CD1c-positive myeloid dendritic cell (primary cell): Measurements from ENCODE around the gene DOCK2.
"Not testable (repeated sequence)": the region's sequence is repeated elsewhere in the genome, so short reads cannot be mapped to it uniquely, and the experiment has no call there.

Experiments
- DNase-seq: peaks from one replicate; pipeline ENCODE4 v3.0.0-alpha.2; 2016; ENCODE audit errors: extremely low spot score

DOCK2 gene

DNA sequence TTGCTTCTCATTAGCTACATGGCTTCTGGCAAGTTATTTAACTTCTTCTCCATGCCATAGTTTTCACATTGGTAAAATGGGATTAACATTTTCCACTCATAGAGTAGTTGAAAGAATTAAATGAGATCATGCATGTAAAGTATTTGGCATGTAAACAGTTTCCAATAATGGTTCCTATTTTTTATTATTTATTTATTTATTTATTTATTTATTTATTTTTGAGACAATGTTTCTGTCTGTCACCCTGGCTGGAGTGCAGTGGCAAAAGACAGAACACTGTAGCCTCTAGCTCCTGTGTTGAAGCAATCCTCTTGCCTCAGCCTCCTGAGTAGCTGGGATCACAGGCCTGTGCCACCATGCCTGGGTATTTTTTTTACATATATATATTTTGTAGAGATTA, 117.7 kb downstream of the DOCK2 start:
- no peak for DNase-seq

DNA sequence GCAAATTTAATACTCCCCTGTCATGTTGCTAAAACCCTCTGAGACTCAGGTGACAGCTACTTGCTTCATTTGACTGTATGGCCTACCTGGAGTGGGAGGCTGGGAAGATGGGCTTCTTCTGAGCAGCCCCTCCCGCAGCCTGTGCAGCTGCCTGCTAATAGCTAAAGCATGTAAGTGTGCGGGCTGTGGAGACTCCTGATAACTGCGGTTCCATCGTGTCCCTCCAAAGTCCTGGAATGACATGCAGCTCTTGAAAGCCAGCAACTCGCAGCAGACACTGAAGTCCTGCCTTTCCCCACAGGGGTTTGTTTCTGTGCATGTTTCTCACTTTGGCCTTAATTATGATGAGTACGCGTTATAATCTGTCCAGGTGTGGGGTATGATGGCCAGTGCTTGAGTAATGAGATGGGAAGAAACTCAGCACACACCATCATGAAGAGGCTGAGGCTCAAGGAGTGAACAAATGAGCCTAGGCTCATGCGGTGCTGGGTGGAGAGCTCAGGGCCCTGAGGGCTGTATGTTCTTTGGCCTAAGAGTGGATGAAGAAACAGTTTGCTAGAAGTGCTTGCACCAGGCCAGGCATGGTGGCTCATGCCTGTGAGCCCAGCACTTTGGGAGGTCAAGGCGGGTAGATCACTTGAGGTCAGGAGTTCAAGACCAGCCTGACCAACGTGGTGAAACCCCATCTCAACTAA, 119.1 kb downstream of the DOCK2 start:
- no peak for DNase-seq

DNA sequence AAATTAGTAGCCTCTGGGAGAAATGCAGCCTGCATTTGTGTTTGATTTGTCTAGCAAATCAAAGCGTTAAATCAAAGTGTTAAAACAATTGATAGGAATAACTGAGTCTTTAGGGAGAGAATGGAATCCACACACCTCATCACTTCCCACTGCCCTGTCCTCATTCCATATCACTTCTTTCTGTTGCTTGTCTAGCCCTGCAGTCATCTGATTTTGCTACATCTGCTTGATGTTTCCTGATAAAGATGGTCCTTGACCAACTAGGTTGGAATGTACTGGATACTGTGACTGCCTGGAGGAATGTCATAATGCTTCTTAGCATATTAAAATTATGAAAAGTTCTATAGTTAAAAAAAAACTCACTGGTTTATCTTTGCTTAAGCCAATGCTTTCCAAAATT, 119.9 kb downstream of the DOCK2 start:
- no peak for DNase-seq

DNA sequence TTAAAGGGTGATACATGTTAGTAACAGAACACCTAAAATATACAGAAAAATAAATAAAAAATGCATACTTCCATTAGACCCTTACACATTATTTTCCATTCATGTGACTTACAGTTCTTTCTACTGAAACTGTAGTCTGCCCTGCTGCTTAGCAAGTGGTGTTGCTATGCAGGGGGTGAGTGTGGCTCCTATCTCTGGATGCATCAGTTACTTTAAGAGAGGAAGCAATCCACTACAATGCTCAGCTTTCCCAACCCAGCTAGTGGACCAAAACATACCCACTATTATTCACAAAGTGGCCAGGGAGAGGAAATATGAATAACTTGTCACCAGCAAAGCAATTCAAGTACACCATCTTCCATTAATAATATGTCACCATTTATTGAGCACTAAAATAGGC, 121.8 kb downstream of the DOCK2 start:
- DNase-seq: no peak

DNA sequence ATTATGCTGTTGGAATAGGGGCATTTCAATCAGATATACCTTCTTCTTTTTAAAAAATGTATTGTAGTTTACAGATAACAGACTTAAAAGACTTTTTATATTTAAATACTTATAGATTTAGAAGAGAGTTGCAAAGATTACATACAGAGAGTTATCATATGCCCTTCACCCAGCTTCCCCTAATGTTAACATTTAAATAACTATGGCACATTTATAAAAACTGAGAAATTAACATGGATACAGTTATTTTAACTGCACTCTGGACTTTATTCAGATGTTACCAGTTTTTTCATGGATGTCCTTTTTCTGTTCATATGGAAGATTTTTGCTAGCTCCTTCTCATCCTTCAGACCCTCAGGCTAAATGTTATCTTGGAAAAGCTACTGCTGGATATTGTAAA, 123.2 kb downstream of the DOCK2 start:
- no peak for DNase-seq

DNA sequence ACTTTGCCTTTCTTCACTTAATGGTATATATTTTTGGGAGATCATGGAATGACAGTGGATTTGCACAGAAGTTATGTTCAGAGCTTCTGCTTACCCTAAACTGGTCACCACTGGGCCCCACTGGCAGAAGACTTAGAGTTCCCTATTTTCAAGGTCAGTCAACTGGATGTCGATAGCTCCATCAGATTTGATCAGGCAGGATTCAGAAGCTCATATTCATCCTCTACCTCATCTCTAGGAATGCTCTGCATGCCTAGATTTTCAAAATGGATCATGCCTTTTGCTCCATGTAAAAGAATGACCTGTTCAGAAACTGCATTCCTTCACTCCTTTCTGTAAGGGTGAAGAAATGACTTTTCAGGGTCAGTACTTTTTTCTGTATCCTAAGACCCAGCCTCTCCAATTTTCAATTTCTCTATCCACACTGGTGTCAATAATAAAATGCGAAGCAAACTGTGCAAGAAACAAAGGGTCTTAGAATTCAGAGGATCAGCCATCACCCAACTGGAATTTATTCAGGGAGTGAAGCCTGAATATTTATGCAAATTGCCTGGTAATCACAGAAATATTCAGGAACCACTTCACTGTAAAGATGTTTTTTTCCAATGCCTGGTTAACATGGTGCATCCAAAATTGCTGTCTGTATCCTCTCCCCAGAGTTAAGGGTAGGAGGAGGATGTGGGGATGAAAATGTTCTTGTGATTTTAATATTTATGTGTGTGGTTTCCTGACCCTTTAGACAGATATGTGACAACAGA, 125.4 kb downstream of the DOCK2 start:
- no peak for DNase-seq

DNA sequence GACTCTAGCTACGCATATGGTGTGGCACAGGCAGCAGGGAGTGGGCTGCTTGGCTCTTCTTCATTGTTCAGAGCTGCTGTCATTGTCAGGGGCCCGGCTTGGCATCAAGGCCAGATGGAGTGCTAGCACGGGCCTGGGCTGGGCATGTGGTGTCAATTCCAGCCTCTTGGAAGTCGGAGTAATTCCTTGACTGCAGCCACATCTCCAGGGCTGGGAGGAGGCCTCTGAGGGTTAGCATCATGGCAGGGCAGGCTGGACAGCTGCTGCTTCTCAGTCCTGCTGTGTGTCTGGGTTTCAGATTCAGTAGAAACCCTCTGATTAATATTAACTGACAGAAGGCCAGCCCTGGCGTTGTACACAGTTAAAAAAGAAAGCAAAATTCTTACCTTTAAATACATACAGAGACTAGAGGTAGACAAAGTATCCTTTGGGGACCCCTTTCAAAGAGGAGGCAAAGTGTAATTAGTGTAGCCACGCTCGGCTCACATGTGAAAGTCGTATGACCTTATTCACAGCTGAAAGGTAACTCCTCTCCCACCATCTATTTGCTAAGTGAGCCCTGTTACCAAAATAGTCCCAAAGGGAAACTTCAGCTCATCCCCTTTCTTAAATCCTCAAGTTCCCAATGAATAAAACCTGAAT, 126.4 kb downstream of the DOCK2 start:
- DNase-seq: no peak

DNA sequence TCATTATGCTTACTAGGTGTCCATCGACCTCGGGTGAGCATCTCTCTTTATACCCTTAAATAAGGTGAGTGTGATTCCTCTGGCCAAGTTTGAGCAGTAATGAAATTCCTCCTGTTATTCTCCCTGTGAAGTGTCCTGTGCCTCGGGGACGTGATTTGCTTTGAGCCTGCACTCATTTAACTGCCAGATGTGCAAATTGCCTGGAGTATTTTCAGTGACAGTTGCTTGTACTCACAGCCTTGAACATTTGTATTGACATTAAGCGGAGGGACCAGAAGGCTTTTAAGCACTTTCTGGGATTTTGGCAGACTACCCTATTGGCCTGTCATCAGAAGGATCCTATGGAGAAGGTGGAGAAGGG, 126.9 kb downstream of the DOCK2 start:
- no peak for DNase-seq

DNA sequence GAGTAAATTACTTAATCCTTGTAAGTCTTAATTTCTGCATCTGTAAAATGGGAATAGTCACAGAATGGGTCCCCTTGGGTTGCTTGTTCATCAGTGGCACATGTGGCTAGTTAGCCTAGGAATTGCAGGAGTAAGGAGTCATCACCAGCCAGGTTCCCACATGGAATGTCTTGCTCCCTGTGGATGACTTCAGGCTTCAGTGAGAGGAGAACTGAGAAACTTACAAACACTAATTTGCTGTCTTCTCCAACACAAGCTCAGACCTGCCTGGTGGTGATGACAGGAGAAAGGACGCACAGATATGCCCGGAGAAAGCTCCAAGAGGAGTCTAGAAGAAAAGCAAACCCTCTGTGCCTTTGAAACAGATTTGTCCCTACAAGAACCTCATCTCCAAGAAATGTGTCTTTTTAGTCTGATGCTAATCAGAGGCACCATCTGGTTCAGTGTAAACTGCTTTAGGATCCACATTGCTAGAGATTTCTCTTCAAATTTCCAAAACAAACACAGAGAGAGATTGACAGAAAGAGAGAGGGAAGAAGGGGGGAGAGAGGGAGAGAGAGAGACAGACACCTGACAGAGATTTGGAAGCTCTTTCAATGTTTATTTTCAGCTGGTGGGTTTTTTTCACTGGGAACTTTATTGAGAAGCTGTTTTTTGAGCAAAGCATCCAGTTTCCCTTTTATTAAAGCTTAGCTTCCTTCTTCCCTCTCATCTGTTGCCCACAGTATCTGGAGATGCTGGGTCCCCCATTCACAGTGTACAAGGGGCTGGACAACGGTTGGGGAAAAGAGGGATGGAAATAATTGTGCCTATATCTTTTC, 128.3 kb downstream of the DOCK2 start:
- no peak for DNase-seq

DNA sequence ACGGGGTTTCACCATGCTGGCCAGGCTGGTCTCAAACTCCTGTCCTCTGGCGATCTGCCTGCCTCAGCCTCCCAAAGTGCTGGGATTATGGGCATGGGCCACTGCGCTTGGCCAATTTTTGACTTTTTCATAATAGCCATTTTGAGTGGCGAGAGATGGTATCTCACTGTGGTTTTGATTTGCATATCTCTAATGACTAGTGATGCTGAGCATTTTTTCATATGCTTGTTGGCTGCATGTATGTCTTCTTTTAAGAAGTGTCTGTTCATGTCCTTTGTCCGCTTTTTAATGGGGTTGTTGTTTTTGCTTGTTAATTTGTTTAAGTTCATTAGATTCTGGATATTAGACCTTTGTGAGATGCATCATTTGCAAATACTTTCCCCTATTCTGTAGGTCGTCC, 129.9 kb downstream of the DOCK2 start:
- DNase-seq: not testable (repeated sequence)

DNA sequence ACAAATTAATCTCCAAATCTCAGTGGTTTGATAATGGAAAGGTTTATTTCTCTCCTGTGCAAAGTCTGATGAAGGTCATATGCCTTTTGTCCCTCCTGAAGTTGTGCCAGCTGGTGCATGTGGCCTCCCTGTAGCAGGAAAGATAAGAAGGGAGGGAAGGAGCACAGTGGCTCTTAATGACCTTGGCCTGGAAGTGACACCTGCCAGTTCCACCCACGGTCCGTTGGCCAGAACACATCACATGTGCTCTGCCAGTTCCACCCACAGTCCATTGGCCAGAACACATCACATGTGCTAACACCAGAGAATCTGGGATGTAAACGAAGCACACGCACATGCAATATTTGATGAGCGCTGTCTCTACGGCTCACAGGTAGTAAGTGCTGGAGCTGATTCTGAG, 130.9 kb downstream of the DOCK2 start:
- no peak for DNase-seq

DNA sequence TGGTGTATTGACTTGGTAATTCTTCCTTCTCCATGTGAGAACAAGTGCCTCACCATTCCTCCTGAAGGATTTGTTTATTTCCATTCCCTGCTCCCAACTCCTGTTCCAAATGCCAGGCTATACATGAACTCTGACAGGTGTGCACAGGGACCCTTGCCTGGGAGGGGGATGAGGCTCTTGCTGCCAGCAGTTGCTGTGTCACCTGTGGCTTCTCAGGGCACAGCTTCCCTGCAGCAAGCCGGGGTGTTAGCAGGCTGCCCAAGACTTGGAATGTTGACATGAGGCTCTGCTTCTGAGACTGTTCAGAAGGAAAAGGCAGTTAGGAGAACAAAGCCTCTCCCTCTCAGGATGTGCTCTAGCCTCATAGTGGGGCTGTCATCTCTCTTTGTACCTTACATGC, 131.3 kb downstream of the DOCK2 start:
- no peak for DNase-seq

DNA sequence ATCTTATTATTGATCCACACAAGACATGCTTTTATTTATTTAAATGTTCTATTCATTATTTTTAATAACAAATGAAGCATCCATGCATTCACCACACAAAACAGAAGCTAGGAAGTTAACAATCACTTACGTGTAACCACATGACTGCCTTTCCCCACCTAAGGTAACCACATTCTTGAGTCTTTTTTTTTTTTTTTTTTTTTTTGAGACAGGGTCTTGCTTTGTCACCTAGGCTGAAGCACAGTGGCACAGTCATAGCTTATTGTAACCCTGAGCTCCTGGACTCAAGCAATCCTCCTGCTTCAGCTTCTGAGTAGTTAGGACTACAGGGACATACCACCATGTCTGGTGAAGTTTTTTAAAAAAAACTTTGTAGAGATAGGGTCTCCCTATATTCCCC, 133.0 kb downstream of the DOCK2 start:
- no peak for DNase-seq

DNA sequence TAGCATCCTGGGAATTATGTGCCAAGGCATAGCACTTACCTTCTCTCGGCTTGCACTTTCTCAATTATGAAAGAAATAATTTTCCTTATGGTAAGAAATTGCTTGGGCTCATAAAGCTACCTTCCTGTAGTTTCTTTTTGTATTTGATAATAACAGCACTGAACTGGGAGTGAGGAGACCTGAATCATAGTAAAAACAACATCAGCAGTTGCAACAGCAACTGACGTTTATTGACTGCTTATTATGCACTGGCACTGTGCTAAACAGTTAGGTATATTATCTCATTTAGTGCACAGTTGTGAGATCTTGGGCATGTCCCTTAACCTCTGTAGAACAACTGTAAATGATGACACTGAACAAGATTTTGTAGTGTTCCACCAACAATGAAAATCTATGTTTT, 135.2 kb downstream of the DOCK2 start:
- DNase-seq: no peak

DNA sequence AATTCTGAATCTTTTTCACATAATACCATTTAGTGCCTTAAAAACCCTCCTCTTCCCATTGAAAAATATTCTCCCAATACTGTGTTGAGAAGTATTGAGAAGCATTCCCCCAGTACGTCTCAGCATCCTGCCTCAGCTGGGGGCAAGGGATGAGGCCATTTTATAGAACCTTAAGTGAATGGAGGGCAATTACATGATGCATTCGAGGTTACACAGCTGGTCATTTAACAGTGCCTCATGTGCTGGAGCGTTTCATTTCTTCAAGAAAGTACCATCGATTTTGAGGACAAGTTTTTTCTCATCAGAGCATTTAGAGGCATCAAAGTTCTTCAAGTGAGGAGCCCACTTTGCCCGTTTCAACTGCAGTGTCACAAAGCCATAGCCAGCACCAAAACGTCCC, 135.6 kb downstream of the DOCK2 start:
- no peak for DNase-seq

DNA sequence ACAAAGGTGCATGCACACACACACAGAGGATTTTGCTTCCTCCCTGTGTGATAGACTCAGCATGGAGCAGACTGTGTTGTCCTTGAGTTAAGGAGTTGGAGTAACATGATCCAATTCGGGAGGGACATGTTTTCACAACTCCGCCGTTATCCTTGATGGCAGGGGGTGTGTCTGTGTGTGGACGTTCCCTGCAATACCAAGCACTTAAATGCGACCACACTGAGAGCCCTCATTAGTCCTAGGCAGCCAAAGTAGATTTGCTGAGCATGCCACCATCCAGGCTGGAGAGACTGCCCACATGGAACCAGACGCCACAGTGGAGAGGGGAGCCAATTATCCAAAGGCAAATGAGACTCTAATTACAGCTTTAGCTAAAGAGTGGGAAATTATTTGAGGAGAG, 140.1 kb downstream of the DOCK2 start:
- no peak for DNase-seq

DNA sequence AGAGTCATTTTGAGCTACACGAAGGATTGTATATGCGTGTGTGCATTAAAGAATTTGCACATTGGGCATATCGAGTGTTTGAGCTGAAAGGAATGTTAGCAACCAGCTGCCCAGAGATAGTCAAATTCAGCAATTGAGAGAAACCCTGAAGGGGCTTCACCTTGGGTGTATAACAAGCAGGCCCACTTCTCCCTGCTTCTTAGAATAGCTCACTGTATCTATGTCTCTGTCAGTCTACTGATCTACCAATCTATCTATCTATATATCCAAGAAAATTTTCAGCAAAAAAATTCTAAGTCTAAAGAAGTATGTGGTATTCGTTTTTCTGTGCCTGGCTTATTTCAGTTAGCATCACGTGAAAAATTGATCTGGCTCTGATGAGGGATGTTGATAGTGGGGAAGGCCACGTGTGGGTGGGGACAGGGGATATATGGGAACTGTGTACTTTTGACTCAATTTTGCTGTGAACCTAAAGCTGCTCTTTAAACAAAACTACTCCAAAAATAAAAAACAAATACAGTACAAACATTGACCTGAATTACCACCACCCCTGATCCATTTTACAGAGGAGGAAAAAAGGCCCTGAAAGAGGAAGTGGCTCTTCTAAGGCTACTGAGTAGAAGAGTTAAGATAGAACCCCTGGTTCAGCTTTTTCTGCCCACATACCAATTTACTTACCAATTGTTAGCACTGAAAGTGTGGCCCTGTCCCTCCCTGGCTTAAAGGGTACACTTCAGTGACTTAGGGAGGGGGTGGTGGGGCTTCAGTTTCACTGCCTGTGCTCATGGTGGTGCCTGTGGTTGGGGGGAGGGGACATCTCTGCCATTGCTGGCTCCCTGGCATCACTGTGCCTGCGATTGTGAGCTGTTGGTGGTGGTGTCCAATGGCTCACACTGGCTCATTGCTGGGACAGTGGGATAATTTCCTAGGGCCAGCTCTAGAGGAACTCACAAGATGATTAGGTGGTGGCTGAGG, 141.8 kb downstream of the DOCK2 start:
- peak; percentile 30 for DNase-seq

DNA sequence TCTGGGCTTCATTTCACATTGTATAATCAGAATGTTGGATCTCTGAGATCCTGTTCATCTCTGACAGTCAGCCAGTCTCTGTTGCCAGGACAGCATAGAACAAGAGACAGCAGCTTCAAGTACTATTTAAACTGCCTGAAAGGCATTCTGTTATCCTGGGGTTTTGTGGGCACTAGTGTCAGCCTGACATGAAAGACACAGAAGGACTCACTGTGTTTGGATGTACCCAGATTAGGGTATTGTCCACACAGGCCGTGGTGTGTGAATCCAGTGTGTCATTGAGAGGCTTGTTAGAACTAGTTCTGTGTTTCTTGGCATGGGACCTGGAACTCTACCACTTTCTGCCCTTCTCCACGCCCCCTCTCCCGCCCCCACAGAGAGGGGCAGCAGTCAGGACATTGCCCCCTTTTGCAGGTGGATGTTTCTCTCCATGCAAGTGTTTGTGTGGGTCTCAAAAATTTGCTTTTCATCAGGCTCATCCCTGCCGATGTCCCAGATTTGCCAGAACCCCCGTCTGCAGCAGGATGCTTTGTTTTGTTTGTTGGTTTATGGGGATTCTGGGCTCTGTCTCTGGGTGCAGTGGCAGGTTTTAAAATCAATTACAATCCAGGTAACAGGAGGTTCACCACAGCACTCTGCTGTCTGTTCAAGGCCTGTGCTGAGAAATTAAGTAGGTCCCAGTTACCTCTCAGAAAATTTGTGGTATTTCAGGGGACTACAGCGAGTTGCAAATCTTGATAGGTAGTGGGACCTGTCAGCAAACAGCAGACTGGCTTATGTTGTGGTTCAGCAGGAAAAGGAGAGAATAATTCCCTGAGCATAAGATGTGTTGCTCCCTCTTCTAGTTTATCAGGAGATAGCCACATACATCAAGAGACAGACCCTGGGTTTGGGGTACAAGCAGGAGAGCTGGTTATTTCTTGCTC, 144.6 kb downstream of the DOCK2 start:
- DNase-seq: no peak

DNA sequence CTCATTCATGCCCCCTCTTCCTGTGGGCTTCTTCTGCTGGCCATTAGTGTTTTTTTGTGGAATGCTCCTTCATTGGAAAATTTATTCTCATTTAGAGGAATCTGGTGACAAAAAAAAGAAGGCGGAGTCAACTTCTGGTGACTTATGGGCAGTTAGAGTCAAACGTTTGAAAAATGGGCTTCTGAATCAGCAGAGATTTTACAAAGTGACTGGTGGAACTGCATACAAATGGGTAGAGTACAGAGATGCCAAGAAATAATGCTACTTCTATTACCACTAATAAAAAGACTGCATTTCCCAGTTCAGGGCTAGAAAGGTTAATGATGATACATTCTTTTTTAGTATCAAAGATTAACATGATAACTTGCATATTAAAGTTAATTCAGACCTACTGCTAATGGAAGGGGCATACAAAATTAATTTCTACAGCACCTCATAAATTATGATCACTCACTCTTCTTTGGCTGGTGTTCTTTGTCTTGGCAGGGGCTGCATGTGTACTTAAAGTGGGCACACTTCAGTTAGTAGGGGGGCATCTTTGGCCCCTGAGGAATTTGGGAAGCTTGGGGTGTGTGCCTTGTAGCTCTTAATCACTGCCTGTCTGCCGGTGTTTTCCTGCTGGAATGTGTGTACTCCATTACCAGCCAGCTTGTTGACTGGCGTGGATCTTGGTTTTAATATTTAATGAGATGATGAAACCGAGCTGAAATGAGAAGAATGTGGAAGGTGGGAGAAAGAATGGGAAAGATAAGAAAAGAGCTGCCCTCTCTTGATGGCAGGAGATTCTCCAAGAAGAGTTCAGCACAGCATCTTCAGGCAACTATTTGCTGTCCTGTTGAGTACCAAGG, 148.9 kb downstream of the DOCK2 start:
- DNase-seq: no peak
